Hepatocyte (in vitro differentiated cells): Measurements from ENCODE around the gene ACOX2. TPM values are rescaled to one million over a fixed set of nuclear protein-coding genes. Genes with fewer than 3 reads are reported as not detected.

Experiments used
- DNase-seq: peaks from one replicate; pipeline ENCODE4 v3.0.0-alpha.2; 2016; ENCODE audit warnings: low spot score
- H2AFZ ChIP-seq: fragments of 200-600 bp; sonication (generic); 2 replicates; pipeline ENCODE4 v1.6.0; 2016; ENCODE audit warnings: antibody characterized with exemption, mild to moderate bottlenecking
- H3K27ac ChIP-seq: fragments of 200-600 bp; sonication (generic); 2 replicates; pipeline ENCODE4 v1.5.1; 2016; ENCODE audit warnings: mild to moderate bottlenecking
- H3K27me3 ChIP-seq: fragments of 200-600 bp; sonication (generic); 2 replicates; pipeline ENCODE4 v1.6.1; 2016
- H3K36me3 ChIP-seq: fragments of 200-600 bp; sonication (generic); replicated peaks from 2 replicates; pipeline ENCODE4 v1.5.1; 2016; ENCODE audit warnings: low read depth; ENCODE audit not compliant: insufficient read depth
- H3K4me1 ChIP-seq: fragments of 200-600 bp; sonication (generic); 2 replicates; pipeline ENCODE4 v1.5.1; 2016; ENCODE audit warnings: mild to moderate bottlenecking, moderate library complexity; ENCODE audit not compliant: insufficient read depth
- H3K4me2 ChIP-seq: fragments of 200-600 bp; sonication (generic); 2 replicates; pipeline ENCODE4 v1.6.0; 2016
- H3K4me3 ChIP-seq: fragments of 200-600 bp; sonication (generic); 2 replicates; pipeline ENCODE4 v1.5.1; 2016; ENCODE audit warnings: mild to moderate bottlenecking
- H3K79me2 ChIP-seq: fragments of 200-600 bp; sonication (generic); 2 replicates; pipeline ENCODE4 v1.6.0; 2017; ENCODE audit warnings: mild to moderate bottlenecking
- H3K9me2 ChIP-seq: fragments of 200-600 bp; sonication (generic); replicated peaks from 2 replicates; pipeline ENCODE4 v1.6.0; 2017; ENCODE audit warnings: mild to moderate bottlenecking; ENCODE audit not compliant: insufficient read depth
- H3K9me3 ChIP-seq: fragments of 200-600 bp; sonication (generic); 2 replicates; pipeline ENCODE4 v1.5.1; 2016; ENCODE audit warnings: low read depth, mild to moderate bottlenecking
- H4K20me1 ChIP-seq: fragments of 200-600 bp; sonication (generic); 2 replicates; pipeline ENCODE4 v1.6.0; 2016; ENCODE audit warnings: mild to moderate bottlenecking; ENCODE audit not compliant: insufficient read depth, poor library complexity, severe bottlenecking
- EZH2 ChIP-seq: fragments of 200-600 bp; sonication (generic); IDR thresholded peaks from 2 replicates; pipeline ENCODE4 v1.6.1; 2016; ENCODE audit warnings: antibody characterized with exemption, mild to moderate bottlenecking, borderline replicate concordance
- EZH2phosphoT487 ChIP-seq: fragments of 200-600 bp; sonication (generic); IDR thresholded peaks from one replicate; pipeline ENCODE4 v1.6.1; 2018; ENCODE audit warnings: antibody characterized with exemption, mild to moderate bottlenecking, low read depth, moderate library complexity; ENCODE audit not compliant: unreplicated experiment, severe bottlenecking
- WGBS: methylation state at CpG from one replicate; pipeline ENCODE4 v1.1.6; 2016; ENCODE audit warnings: low lambda C conversion rate; ENCODE audit errors: missing lambda C conversion rate; 5-methylcytosine and 5-hydroxymethylcytosine counted together
- polyA plus RNA-seq: library from polyadenylated mRNA; unstranded; fragments of >200 nt; fragmentation: Nextera tagmentation; extraction: Ambion mirVana; gene quantifications from 2 replicates; pipeline ENCODE4 v1.2.1, GENCODE V29; 2016
- total RNA-seq: library from RNA; depleted of rRNA; stranded (reverse); fragments of >200 nt; gene quantifications from 2 replicates; pipeline ENCODE4 v1.2.3, GENCODE V29; 2014
- TF ChIP-seq, protein P1 (sequence below): fragments of 200-600 bp; sonication (generic); IDR thresholded peaks from 2 replicates; pipeline ENCODE4 v1.5.1; 2016; ENCODE audit warnings: antibody characterized with exemption, mild to moderate bottlenecking; ENCODE audit not compliant: poor library complexity

The ACOX2 gene
- total and polyA plus RNA-seq, 2 experiments from 2014 or later: 26.2 to 30.6 TPM

DNA sequence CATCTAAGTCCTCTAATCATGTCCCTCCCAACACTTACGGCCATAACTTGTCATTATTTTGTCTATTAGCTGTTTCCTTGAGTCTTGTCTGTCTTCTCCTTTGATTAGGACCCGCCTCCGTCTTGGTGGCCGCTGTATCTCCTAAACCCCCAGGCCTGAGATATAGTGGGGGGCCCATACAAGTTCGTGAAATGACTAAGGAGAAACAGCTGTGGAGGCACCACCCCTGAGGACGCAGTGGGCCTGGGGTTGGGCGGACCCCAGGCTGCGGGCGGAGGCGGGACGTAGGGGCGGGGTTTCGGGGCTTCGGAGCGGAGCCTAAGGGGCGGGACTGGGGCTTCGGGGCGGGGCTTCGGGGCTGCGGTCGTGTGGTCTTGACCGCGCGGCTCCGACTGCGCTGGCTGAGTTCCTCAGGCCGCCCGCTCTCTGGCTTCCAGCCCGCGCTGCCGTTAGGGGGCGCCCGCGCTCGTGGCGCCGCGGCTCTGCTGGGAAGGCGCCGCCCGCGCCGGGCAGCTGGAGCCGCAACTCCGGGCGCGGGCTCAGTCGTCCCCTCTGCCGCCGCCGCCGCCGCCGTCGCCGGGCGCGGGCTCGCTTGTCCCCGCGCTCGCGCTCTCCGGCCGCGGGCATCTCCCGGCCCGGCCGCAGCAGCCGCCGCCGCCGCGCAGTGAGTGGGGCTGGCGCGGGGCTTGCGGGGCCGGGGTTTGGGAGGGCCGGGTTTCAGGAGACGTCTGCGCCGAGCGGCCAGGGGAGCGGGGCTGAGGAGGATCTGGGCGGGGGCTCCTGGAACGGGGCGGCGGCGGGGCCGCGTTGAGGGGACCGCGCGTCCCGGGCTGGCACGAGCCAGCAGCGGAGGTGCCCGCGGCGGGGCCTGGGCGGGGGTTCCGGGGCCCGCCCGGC is 45.2 kb downstream of the ACOX2 start, which contains the start of gene KCTD6:
Gene KCTD6, plus strand, starts transcription at position 591 of the 897 bp plus-strand sequence. CDS start 6,660 bp downstream, outside the sequence.
- Histone ChIP-seq H3K27ac (peak within 1 kb of the TSS; percentile 71), H4K20me1 (peaks cover 19% of the 10 kb centered on the region), H3K4me2 (peak within 1 kb of the TSS; percentile 95), H3K4me3 (peak within 1 kb of the TSS; percentile 81), H3K36me3 (no peaks in the 10 kb centered on the region), H3K79me2 (peaks cover 44% of the 10 kb centered on the region), H3K4me1 (peaks cover 33% of the 10 kb centered on the region), H3K9me2 (no peaks in the 10 kb centered on the region), H3K27me3 (no peaks in the 10 kb centered on the region), H3K9me3 (no peaks in the 10 kb centered on the region), H2AFZ (peak within 1 kb of the TSS; percentile 96)
- TF ChIP-seq, protein P1, sequence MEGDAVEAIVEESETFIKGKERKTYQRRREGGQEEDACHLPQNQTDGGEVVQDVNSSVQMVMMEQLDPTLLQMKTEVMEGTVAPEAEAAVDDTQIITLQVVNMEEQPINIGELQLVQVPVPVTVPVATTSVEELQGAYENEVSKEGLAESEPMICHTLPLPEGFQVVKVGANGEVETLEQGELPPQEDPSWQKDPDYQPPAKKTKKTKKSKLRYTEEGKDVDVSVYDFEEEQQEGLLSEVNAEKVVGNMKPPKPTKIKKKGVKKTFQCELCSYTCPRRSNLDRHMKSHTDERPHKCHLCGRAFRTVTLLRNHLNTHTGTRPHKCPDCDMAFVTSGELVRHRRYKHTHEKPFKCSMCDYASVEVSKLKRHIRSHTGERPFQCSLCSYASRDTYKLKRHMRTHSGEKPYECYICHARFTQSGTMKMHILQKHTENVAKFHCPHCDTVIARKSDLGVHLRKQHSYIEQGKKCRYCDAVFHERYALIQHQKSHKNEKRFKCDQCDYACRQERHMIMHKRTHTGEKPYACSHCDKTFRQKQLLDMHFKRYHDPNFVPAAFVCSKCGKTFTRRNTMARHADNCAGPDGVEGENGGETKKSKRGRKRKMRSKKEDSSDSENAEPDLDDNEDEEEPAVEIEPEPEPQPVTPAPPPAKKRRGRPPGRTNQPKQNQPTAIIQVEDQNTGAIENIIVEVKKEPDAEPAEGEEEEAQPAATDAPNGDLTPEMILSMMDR: peak; percentile 81
- TF ChIP-seq EZH2phosphoT487: no peak
- 6% methylated on average over 14 of the region's 104 CpGs for WGBS
- peak; percentile 98 for DNase-seq

DNA sequence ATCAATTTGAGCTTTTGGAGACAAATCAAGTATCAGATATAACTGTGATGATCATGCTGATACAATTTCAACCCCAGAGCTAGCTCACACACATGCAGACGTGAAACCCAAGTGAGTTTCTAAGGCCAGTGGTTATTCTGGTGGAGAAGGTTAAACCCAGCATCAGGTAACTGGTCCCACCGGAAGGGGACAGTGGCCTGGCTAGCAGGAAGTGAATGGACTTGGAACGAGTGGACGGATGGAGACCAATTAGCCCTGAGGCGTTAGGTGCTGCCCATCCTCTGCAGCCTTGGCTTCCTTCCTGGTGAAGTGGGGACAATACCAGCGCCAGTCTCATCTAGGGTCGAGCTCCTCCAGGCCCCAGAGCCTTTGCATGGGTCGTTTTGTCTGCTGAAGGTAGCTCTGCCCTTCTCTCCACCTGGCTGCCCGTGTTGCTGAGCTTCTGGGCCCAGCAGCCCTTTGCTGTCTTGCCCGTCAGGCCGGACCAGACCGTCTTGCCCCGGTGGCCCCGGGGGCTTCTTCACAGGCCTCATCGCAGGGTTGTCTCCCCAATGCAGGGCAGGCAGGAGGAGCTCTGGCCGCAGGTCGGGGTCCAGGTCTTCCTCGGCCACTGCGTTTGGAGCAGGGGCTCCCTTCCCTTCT is 46.0 kb downstream of the ACOX2 start:
- TF ChIP-seq EZH2 (no peak), EZH2phosphoT487 (no peak)
- TF ChIP-seq, protein P1: no peak
- Histone ChIP-seq H3K27ac (peak overlapping the region; percentile 58), H3K4me2 (peak overlapping the region; percentile 78), H4K20me1 (peaks cover 13% of the 10 kb centered on the region), H3K9me2 (no peaks in the 10 kb centered on the region), H3K4me3 (peak overlapping the region; percentile 15), H3K4me1 (peaks cover 27% of the 10 kb centered on the region), H2AFZ (peak overlapping the region; percentile 96), H3K27me3 (no peaks in the 10 kb centered on the region), H3K79me2 (peaks cover 37% of the 10 kb centered on the region), H3K36me3 (no peaks in the 10 kb centered on the region), H3K9me3 (no peaks in the 10 kb centered on the region)
- DNase-seq: no peak
- WGBS: 84% methylated on average over 19 of the region's 19 CpGs

- Histone ChIP-seq H3K27ac (no peak overlapping the region), H3K4me2 (no peak overlapping the region), H3K9me3 (no peaks in the 10 kb centered on the region), H3K4me1 (peaks cover 16% of the 10 kb centered on the region), H3K9me2 (no peaks in the 10 kb centered on the region), H3K79me2 (peaks cover 17% of the 10 kb centered on the region), H3K36me3 (no peaks in the 10 kb centered on the region), H3K27me3 (no peaks in the 10 kb centered on the region), H4K20me1 (no peaks in the 10 kb centered on the region), H2AFZ (no peak overlapping the region), H3K4me3 (no peak overlapping the region)
- no peak for DNase-seq
- TF ChIP-seq, protein P1: no peak
- TF ChIP-seq EZH2: no peak
- TF ChIP-seq EZH2phosphoT487: no peak
- WGBS: 21% methylated on average over 2 of the region's 2 CpGs
Observed at GRCh38 chr3:58488967-58489366, 48.0 kb downstream of the ACOX2 start.
